Sigmoid colon (tissue), 7 donors: ENCODE data around the gene ERAS. TPM values are rescaled to one million over a fixed set of nuclear protein-coding genes. Genes with fewer than 3 reads are reported as not detected.

Experiments used
- DNase-seq: peaks from one replicate; pipeline ENCODE4 v3.0.0-alpha.2; 2019
- H3K27ac ChIP-seq, 4 donors: fragments of 200-600 bp; sonication (generic); one replicate each; pipeline ENCODE4 v1.5.1; 2016 to 2019; ENCODE audit warnings: mild to moderate bottlenecking in 1 of 4
- H3K27me3 ChIP-seq, 3 donors: fragments of 200-600 bp; sonication (generic); one replicate each; pipeline ENCODE4 v1.5.1; 2019; ENCODE audit warnings: mild to moderate bottlenecking in 1 of 3
- H3K36me3 ChIP-seq, 4 donors: fragments of 200-600 bp; sonication (generic); one replicate each; pipeline ENCODE4 v1.5.1; 2016 to 2019
- H3K4me1 ChIP-seq, 4 donors: fragments of 200-600 bp; sonication (generic); one replicate each; pipeline ENCODE4 v1.5.1; 2017 to 2019
- H3K4me3 ChIP-seq, 4 donors: fragments of 200-600 bp; sonication (generic); one replicate each; pipeline ENCODE4 v1.5.1; 2017 to 2019; ENCODE audit warnings: mild to moderate bottlenecking in 2 of 4, moderate library complexity in 1 of 4
- H3K9me3 ChIP-seq, 4 donors: fragments of 200-600 bp in 3 of 4; sonication (generic) in 3 of 4; one replicate each; pipeline versions ENCODE4 v1.5.1 to v1.6.1; 2013 to 2019
- EP300 ChIP-seq, 4 donors: sonication (generic); formaldehyde crosslinking; IDR thresholded peaks; one replicate each; pipeline ENCODE4 v1.6.1; 2017; ENCODE audit warnings: antibody characterized with exemption in 4 of 4
- POLR2A ChIP-seq, 2 donors: fragments of 450-650 bp; IDR thresholded peaks; one replicate each; pipeline ENCODE4 v1.6.1; 2016; ENCODE audit warnings: antibody characterized with exemption in 2 of 2, mild to moderate bottlenecking in 2 of 2, moderate library complexity in 2 of 2
- POLR2AphosphoS5 ChIP-seq, 4 donors: sonication (generic); formaldehyde crosslinking; IDR thresholded peaks; one replicate each; pipeline ENCODE4 v1.6.1; 2017; ENCODE audit warnings: antibody characterized with exemption in 4 of 4
- WGBS, 2 donors: extraction: QIAGEN DNeasy Blood & Tissue Kit; methylation state at CpG; one replicate each; pipeline ENCODE4 v1.1.7; 2013; 5-methylcytosine and 5-hydroxymethylcytosine counted together
- intact Hi-C: fragments of 100-400 bp; cut with DNase I; formaldehyde crosslinking; loops from one replicate; pipeline ENCODE4 v1.15.1; 2023
- polyA plus RNA-seq, 3 donors: library from polyadenylated mRNA; stranded (reverse); fragments of 200-250 nt; gene quantifications; one replicate each; pipeline ENCODE4 v1.2.3, GENCODE V29; 2013
- total RNA-seq, 4 donors: library from RNA; depleted of rRNA; stranded (reverse); fragments of >200 nt; gene quantifications; one replicate each; pipeline ENCODE4 v1.1.0, GENCODE V29; 2016
- TF ChIP-seq, protein P1 (sequence below), 4 experiments: fragments of 450-650 bp in 3 of 4; fragments of 200-600 bp in 1 of 4; IDR thresholded peaks; one replicate each; pipeline ENCODE4 v1.5.1; 2016 to 2019; ENCODE audit warnings: antibody characterized with exemption in 4 of 4, mild to moderate bottlenecking in 3 of 4, moderate library complexity in 2 of 4
- donor health status: healthy with polysubstance abuse.
- donor health status: Bipolar disorder and iron deficiency.
- donor health status: healthy.

The ERAS gene
- total and polyA plus RNA-seq, 7 donors: 0.12 TPM; not detected in 6

GRCh38 chrX:48801280-48802088 is 24.8 kb upstream of the ERAS start, which contains the start of gene HDAC6:
Gene HDAC6 (plus strand): TSS chrX:48802067. CDS start chrX:48802693, 626 bp downstream.
- peak; percentile 99 for DNase-seq
- peak within 1 kb of the TSS; percentile 45 to 61 (median 56) for H3K4me3 ChIP-seq
- 0% methylated on average over 89 of the region's 89 CpGs for WGBS, 2 donors
- intact Hi-C loops: loop anchor here (1.0 to 10.0 kb wide), 5 partner anchors 64 to 157 kb away; partner anchors contain the start of genes OTUD5 and SUV39H1
- TF ChIP-seq, protein P1, sequence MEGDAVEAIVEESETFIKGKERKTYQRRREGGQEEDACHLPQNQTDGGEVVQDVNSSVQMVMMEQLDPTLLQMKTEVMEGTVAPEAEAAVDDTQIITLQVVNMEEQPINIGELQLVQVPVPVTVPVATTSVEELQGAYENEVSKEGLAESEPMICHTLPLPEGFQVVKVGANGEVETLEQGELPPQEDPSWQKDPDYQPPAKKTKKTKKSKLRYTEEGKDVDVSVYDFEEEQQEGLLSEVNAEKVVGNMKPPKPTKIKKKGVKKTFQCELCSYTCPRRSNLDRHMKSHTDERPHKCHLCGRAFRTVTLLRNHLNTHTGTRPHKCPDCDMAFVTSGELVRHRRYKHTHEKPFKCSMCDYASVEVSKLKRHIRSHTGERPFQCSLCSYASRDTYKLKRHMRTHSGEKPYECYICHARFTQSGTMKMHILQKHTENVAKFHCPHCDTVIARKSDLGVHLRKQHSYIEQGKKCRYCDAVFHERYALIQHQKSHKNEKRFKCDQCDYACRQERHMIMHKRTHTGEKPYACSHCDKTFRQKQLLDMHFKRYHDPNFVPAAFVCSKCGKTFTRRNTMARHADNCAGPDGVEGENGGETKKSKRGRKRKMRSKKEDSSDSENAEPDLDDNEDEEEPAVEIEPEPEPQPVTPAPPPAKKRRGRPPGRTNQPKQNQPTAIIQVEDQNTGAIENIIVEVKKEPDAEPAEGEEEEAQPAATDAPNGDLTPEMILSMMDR (IDR thresholded peaks at IDR 0.05): no peak
- TF ChIP-seq POLR2AphosphoS5 (IDR thresholded peaks at IDR 0.05) (peak; percentile 56 to 77 (median 66)), EP300 (IDR thresholded peaks at IDR 0.05) (peak in 1 of 4 donors; percentile 0), POLR2A (IDR thresholded peaks at IDR 0.05) (peak; percentile 20 to 30)
- peaks cover 0 to 8% (median 2%) of the 10 kb centered on the region in 4 donors for H3K4me1 ChIP-seq
- no peaks in the 10 kb centered on the region for H3K27me3 ChIP-seq
- no peaks in the 10 kb centered on the region for H3K9me3 ChIP-seq
- peak within 1 kb of the TSS; percentile 86 to 93 (median 92) for H3K27ac ChIP-seq
- peaks cover 0 to 8% (median 0%) of the 10 kb centered on the region in 4 donors for H3K36me3 ChIP-seq

DNA sequence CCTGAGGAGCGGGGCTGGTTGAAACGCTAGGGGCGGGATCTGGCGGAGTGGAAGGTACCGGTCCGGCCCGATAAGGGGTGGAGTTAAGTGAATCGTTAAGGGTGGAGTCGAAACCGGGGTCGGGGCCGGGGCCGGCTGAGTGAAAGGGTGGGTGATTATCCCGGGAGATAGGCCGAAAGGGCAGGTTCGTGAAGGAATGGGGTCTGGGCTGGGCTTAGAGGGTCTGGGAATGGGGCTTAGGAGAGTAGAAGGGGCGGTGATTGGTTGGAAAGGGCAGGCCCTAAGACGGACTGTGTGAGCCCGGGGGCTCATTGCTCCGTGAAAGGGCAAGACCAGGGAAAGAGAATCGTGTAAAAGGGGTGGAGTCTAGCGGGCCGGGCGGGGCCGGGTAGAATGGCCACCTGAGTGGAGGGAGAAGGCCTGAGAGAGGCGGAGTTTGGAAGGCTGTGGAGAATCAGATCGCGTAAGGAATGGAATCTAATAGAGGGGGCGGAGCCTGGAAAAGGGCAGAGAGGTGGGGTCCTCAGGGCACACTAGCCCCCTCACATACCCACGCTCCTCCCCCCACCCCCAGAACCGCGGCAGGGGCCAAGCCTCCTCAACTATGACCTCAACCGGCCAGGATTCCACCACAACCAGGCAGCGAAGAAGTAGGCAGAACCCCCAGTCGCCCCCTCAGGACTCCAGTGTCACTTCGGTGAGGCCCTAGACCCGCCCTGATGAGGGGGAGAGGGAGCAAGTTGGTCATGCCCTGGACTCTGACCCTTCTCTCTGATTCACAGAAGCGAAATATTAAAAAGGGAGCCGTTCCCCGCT is 24.0 kb upstream of the ERAS start:
- WGBS, 2 donors: 4% methylated on average over 40 of the region's 40 CpGs
- H3K27me3 ChIP-seq: no peaks in the 10 kb centered on the region
- H3K4me3 ChIP-seq: peak overlapping the region; percentile 45 to 56 (median 51)
- H3K9me3 ChIP-seq: no peaks in the 10 kb centered on the region
- peak; percentile 94 for DNase-seq
- peaks cover 0 to 8% (median 0%) of the 10 kb centered on the region in 4 donors for H3K36me3 ChIP-seq
- intact Hi-C loops: loop anchor here (2.0 to 10.0 kb wide), 4 partner anchors 89 to 157 kb away; partner anchors contain the start of genes OTUD5 and SUV39H1
- peaks cover 0 to 8% (median 2%) of the 10 kb centered on the region in 4 donors for H3K4me1 ChIP-seq
- peak overlapping the region; percentile 86 to 93 (median 92) for H3K27ac ChIP-seq
- TF ChIP-seq, protein P1 (IDR thresholded peaks at IDR 0.05): no peak
- peak; percentile 52 to 81 for TF ChIP-seq POLR2A (IDR thresholded peaks at IDR 0.05)
- TF ChIP-seq EP300 (IDR thresholded peaks at IDR 0.05): no peak
- peak; percentile 53 to 75 (median 72) for TF ChIP-seq POLR2AphosphoS5 (IDR thresholded peaks at IDR 0.05)

- no peak for DNase-seq
- Histone ChIP-seq H3K4me1 (peaks cover 0 to 8% (median 2%) of the 10 kb centered on the region in 4 donors), H3K36me3 (peaks cover 0 to 8% (median 0%) of the 10 kb centered on the region in 4 donors), H3K27ac (peak overlapping the region; percentile 86 to 93 (median 92)), H3K27me3 (no peaks in the 10 kb centered on the region), H3K4me3 (peak overlapping the region; percentile 45 to 56 (median 51)), H3K9me3 (no peaks in the 10 kb centered on the region)
- 32 to 48% methylated on average over 4 of the region's 4 CpGs for WGBS, 2 donors
- intact Hi-C loops: loop anchor here (2.0 to 10.0 kb wide), 4 partner anchors 88 to 158 kb away; partner anchors contain the start of genes OTUD5 and SUV39H1
- TF ChIP-seq, protein P1 (IDR thresholded peaks at IDR 0.05): no peak
- TF ChIP-seq POLR2AphosphoS5 (IDR thresholded peaks at IDR 0.05) (no peak), POLR2A (IDR thresholded peaks at IDR 0.05) (no peak), EP300 (IDR thresholded peaks at IDR 0.05) (no peak)
Observed at GRCh38 chrX:48802905-48803200, 23.5 kb upstream of the ERAS start.

GRCh38 chrX:48806081-48806480 is 20.2 kb upstream of the ERAS start:
- Histone ChIP-seq H3K27ac (no peak overlapping the region), H3K36me3 (peaks cover 0 to 8% (median 0%) of the 10 kb centered on the region in 4 donors), H3K4me1 (peaks cover 0 to 8% (median 2%) of the 10 kb centered on the region in 4 donors), H3K9me3 (no peaks in the 10 kb centered on the region), H3K27me3 (no peaks in the 10 kb centered on the region), H3K4me3 (no peak overlapping the region)
- TF ChIP-seq EP300 (IDR thresholded peaks at IDR 0.05) (no peak), POLR2AphosphoS5 (IDR thresholded peaks at IDR 0.05) (no peak), POLR2A (IDR thresholded peaks at IDR 0.05) (no peak)
- TF ChIP-seq, protein P1 (IDR thresholded peaks at IDR 0.05): no peak
- intact Hi-C loops: loop anchor here (10.0 kb wide), 1 partner anchor 161 kb away; no protein-coding TSS in a partner anchor
- 96 to 97% methylated on average over 4 of the region's 4 CpGs for WGBS, 2 donors
- DNase-seq: no peak
